GM12878 (cell line): ENCODE results near the gene ANKMY1. TPM values are rescaled to one million over a fixed set of nuclear protein-coding genes. Genes with fewer than 3 reads are reported as not detected.

Experiments used
- ATAC-seq: fragments of 200-7000 bp; cut with Tn5 transposase; 3 replicates; pipeline ENCODE4 v1.9.1; 2020; ENCODE audit warnings: mild to moderate bottlenecking, moderate library complexity
- BruUV-seq: library from RNA; stranded (reverse); fragments of 400-500 nt; replicated peaks from 2 replicates; lab custom pipeline; 2021; lab: Mats Ljungman, UMichigan
- CTCF ChIA-PET: fragments of 300-600 bp; sonication (Branson Sonifier 250); formaldehyde crosslinking; extraction: SDS; loops from one replicate; lab custom pipeline; 2021; ENCODE audit warnings: inconsistent platforms; lab: Yijun Ruan, JAX
- POLR2A ChIA-PET: fragments of 350-600 bp; formaldehyde crosslinking; extraction: SDS; loops from one replicate; lab custom pipeline; 2021; ENCODE audit warnings: inconsistent platforms; lab: Charles Lee
- RAD21 ChIA-PET: fragments of 300-600 bp; sonication (Branson Sonifier 250); formaldehyde crosslinking; loops from one replicate; lab custom pipeline; 2023; ENCODE audit warnings: antibody characterized with exemption; ENCODE audit not compliant: unreplicated experiment; lab: Charles Lee
- SMC1A ChIA-PET: fragments of 300-600 bp; sonication (Branson Sonifier 250); formaldehyde crosslinking; loops from one replicate; lab custom pipeline; 2023; ENCODE audit not compliant: unreplicated experiment, uncharacterized antibody; lab: Charles Lee
- DNase-seq: peaks from one replicate; pipeline ENCODE4 v3.0.0-alpha.2; 2011; ENCODE audit warnings: low read depth, low spot score
- FAIRE-seq: peaks from 3 replicates; lab custom pipeline; 2011; peaks lifted over from hg19 to GRCh38; lab: Jason Lieb, UNC
- H2AFZ ChIP-seq: 2 replicates; pipeline ENCODE4 v1.6.0; 2011; ENCODE audit warnings: low read depth, low read length, control low read depth; ENCODE audit not compliant: control insufficient read depth
- H3K27ac ChIP-seq: 2 replicates; pipeline ENCODE4 v1.5.1; 2011; ENCODE audit warnings: control low read depth; ENCODE audit not compliant: control insufficient read depth, insufficient read depth
- H3K27me3 ChIP-seq, 2 experiments: replicated peaks in 1 of 2; 2 replicates each; pipeline versions ENCODE4 v1.6.0 to v1.6.1; 2011; ENCODE audit warnings: low read length in 1 of 2; ENCODE audit not compliant: control insufficient read depth in 2 of 2, insufficient read depth in 2 of 2
- H3K36me3 ChIP-seq, 2 experiments: 2 replicates each; pipeline ENCODE4 v1.5.1; 2011; ENCODE audit warnings: low read length in 1 of 2; ENCODE audit not compliant: control insufficient read depth in 2 of 2, insufficient read depth in 2 of 2
- H3K4me1 ChIP-seq: 2 replicates; pipeline ENCODE4 v1.6.1; 2011; ENCODE audit warnings: mild to moderate bottlenecking, low read length, moderate library complexity, mixed read lengths; ENCODE audit not compliant: control insufficient read depth, insufficient read depth
- H3K4me2 ChIP-seq: 2 replicates; pipeline ENCODE4 v1.6.0; 2011; ENCODE audit warnings: control low read depth; ENCODE audit not compliant: control insufficient read depth, insufficient read depth
- H3K4me3 ChIP-seq: fragments of 200-600 bp; sonication (generic); 2 replicates; pipeline ENCODE4 v1.5.1; 2016
- H3K79me2 ChIP-seq: 2 replicates; pipeline ENCODE4 v1.6.0; 2011; ENCODE audit warnings: low read length; ENCODE audit not compliant: control insufficient read depth, insufficient read depth
- H3K9ac ChIP-seq: 2 replicates; pipeline ENCODE4 v1.8.0; 2011; ENCODE audit warnings: low read length, control low read depth, mixed read lengths; ENCODE audit not compliant: control insufficient read depth, insufficient read depth
- H3K9me3 ChIP-seq: replicated peaks from 3 replicates; pipeline ENCODE4 v1.5.1; 2011; ENCODE audit warnings: mild to moderate bottlenecking, low read length; ENCODE audit not compliant: control insufficient read depth, insufficient read depth
- H4K20me1 ChIP-seq: 2 replicates; pipeline ENCODE4 v1.6.0; 2011; ENCODE audit not compliant: control insufficient read depth, insufficient read depth
- FOXK2 ChIP-seq: fragments of 450-650 bp; IDR thresholded peaks from 2 replicates; pipeline ENCODE4 v1.6.1; 2017; ENCODE audit warnings: mild to moderate bottlenecking, moderate library complexity
- WGBS: methylation state at CpG from one replicate; pipeline ENCODE4 v1.1.6; 2016; ENCODE audit warnings: low lambda C conversion rate; ENCODE audit not compliant: insufficient replicate concordance, insufficient coverage; ENCODE audit errors: missing lambda C conversion rate; 5-methylcytosine and 5-hydroxymethylcytosine counted together
- in situ Hi-C: fragments of 300-500 bp; cut with MboI; formaldehyde crosslinking; loops from 9 replicates; pipeline ENCODE4 v1.14.3; 2018; ENCODE audit warnings: mixed read lengths
- intact Hi-C: fragments of 100-400 bp; cut with micrococcal nuclease; formaldehyde crosslinking; loops from one replicate; pipeline ENCODE4 v1.14.2; 2022; ENCODE audit not compliant: unreplicated experiment
- microRNA counts: library from miRNA; unstranded; fragments of <30 nt; microRNA quantifications from one replicate; lab custom pipeline; 2016
- microRNA-seq: library from miRNA; unstranded; fragments of <30 nt; microRNA quantifications from one replicate; pipeline ENCODE4, GENCODE V29; 2018
- polyA plus RNA-seq, 11 experiments: library from polyadenylated mRNA; depleted of rRNA in 4 of 11; unstranded in 6 of 11; stranded (reverse) in 5 of 11; fragments of >200 nt; fragmentation: Nextera tagmentation in 4 of 11; fragmentation: Illumina TruSeq in 1 of 11; extraction: Ambion mirVana in 4 of 11; extraction: Trizol in 1 of 11; gene quantifications; 1 replicate in 1 of 11; 2 replicates in 10 of 11; pipeline versions ENCODE4 v1.2.1 to v1.2.3, GENCODE V29; 2011 to 2016; ENCODE audit warnings: inconsistent platforms in 2 of 11, missing spikeins in 2 of 11, low read depth in 1 of 11
- small RNA-seq: library from RNA; depleted of rRNA; stranded (forward); fragments of <200 nt; gene quantifications from one replicate; pipeline ENCODE3, GENCODE V24; 2014
- total RNA-seq, 4 experiments: library from RNA; depleted of rRNA in 3 of 4; stranded (reverse); fragments of >200 nt in 3 of 4; fragmentation: Illumina TruSeq in 1 of 4; extraction: Trizol in 1 of 4; gene quantifications; 2 replicates each; pipeline versions ENCODE4 v1.2.1 to v1.2.3, GENCODE V29; 2013 to 2021

Gene ANKMY1
- total and polyA plus RNA-seq, 10 of the 15 experiments (the other 5 are each of a cell fraction or from before 2014, with no cell fraction given) = 1.1 to 15.3 (median 11.1) TPM

- no peaks in the 10 kb centered on the region for H3K4me1 ChIP-seq
- POLR2A ChIA-PET = no interaction called here
- no peak for FAIRE-seq
- no peak overlapping the region for H3K27ac ChIP-seq
- H3K27me3 ChIP-seq = peaks cover 0 to 4% of the 10 kb centered on the region in 2 experiments; a peak in 3 of 4 replicates
- CTCF ChIA-PET = no interaction called here
- TF ChIP-seq FOXK2 = no peak
- TF ChIP-seq, all 136 proteins: peak for 0
- no TSS peak for BruUV-seq
- in situ Hi-C loops = no loop called here
- intact Hi-C loops = no loop called here
- H2AFZ ChIP-seq = no peak overlapping the region
- ATAC-seq = no peak
- H3K4me2 ChIP-seq = no peak overlapping the region
- H3K9ac ChIP-seq = no peak overlapping the region
- no peak overlapping the region for H3K4me3 ChIP-seq
- no peaks in the 10 kb centered on the region for H3K36me3 ChIP-seq
- H4K20me1 ChIP-seq = no peaks in the 10 kb centered on the region
- RAD21 ChIA-PET = no interaction called here
- H3K9me3 ChIP-seq = no peaks in the 10 kb centered on the region; the same call in 2 of the 3 replicates
- no peak for DNase-seq
- no peaks in the 10 kb centered on the region for H3K79me2 ChIP-seq
- WGBS = 34% methylated on average over 11 of the region's 14 CpGs
- SMC1A ChIA-PET = no interaction called here
Observed at GRCh38 chr2:240429872-240430491, 127.8 kb downstream of the ANKMY1 start.

MicroRNAs within 50 kb of the gene (microRNA counts, 767-probe panel; counts per million panel counts)
- microRNA hsa-miR-149-5p (lab: Ali Mortazavi, UCI) = 2,876 counts per million, percentile 87 among the panel's probes with 10 or more counts

Small RNA genes within 50 kb of the gene (microRNA-seq; reads per million reads assigned to microRNA genes)
- gene MIR149 = 8.5 reads per million, percentile 41 among the genes with 10 or more reads in this experiment

Small RNA genes within 50 kb of the gene (small RNA-seq; reads per million reads assigned to genes)
- 0.62 reads per million, percentile 15 among the genes with 10 or more reads in this experiment for gene MIR149

Other genes starting within 250 kb of the ANKMY1 start
- 0.23 TPM in 1 of 2 replicates, not detected in the other for gene GPC1, start 122.3 kb downstream of the ANKMY1 start, total RNA-seq (2014; rRNA removed)
- gene GPC1, start 122.3 kb downstream of the ANKMY1 start, total RNA-seq (2014; rRNA removed; fragmentation: Illumina TruSeq; extraction: Trizol) = 0.14 TPM in 1 of 2 replicates, not detected in the other
- gene GPC1, start 122.3 kb downstream of the ANKMY1 start, total RNA-seq (2021) = 0.45 and 0.77 TPM in 2 replicates
- 0.07 and 0.26 TPM in 2 replicates for gene GPC1, start 122.3 kb downstream of the ANKMY1 start, polyA plus RNA-seq (2011; rRNA removed)
- 0.09 TPM in 1 of 2 replicates, not detected in the other for gene GPC1, start 122.3 kb downstream of the ANKMY1 start, polyA plus RNA-seq (2014; fragmentation: Illumina TruSeq; extraction: Trizol)
- not detected for gene GPC1, start 122.3 kb downstream of the ANKMY1 start, polyA plus RNA-seq (2014; fragmentation: Nextera tagmentation; extraction: Ambion mirVana)
- 0.06 and 0.22 TPM in 2 replicates for gene GPC1, start 122.3 kb downstream of the ANKMY1 start, polyA plus RNA-seq (2014; rRNA removed)
- under 1 TPM; 0.14 to 0.48 TPM for gene GPC1, start 122.3 kb downstream of the ANKMY1 start, polyA plus RNA-seq (2016; fragmentation: Nextera tagmentation; extraction: Ambion mirVana)
- gene DUSP28, start 2.4 kb upstream of the ANKMY1 start, total RNA-seq (2014; rRNA removed) = 8.2 and 8.6 TPM in 2 replicates
- gene DUSP28, start 2.4 kb upstream of the ANKMY1 start, total RNA-seq (2014; rRNA removed; fragmentation: Illumina TruSeq; extraction: Trizol) = 3.4 and 3.6 TPM in 2 replicates
- 4.8 and 5.2 TPM in 2 replicates for gene DUSP28, start 2.4 kb upstream of the ANKMY1 start, total RNA-seq (2021)
- gene DUSP28, start 2.4 kb upstream of the ANKMY1 start, polyA plus RNA-seq (2011; rRNA removed) = 9.5 and 11.0 TPM in 2 replicates
- gene DUSP28, start 2.4 kb upstream of the ANKMY1 start, polyA plus RNA-seq (2014; fragmentation: Illumina TruSeq; extraction: Trizol) = 4.4 and 4.6 TPM in 2 replicates
- gene DUSP28, start 2.4 kb upstream of the ANKMY1 start, polyA plus RNA-seq (2014; fragmentation: Nextera tagmentation; extraction: Ambion mirVana) = 1 to 10 TPM; 2.5 to 3.0 TPM
- 6.2 and 7.6 TPM in 2 replicates for gene DUSP28, start 2.4 kb upstream of the ANKMY1 start, polyA plus RNA-seq (2014; rRNA removed)
- gene DUSP28, start 2.4 kb upstream of the ANKMY1 start, polyA plus RNA-seq (2016; fragmentation: Nextera tagmentation; extraction: Ambion mirVana) = 10 to 100 TPM; 11.6 to 12.5 TPM
- gene RNPEPL1, start 10.5 kb upstream of the ANKMY1 start, total RNA-seq (2014; rRNA removed) = 18.1 and 21.6 TPM in 2 replicates
- gene RNPEPL1, start 10.5 kb upstream of the ANKMY1 start, total RNA-seq (2014; rRNA removed; fragmentation: Illumina TruSeq; extraction: Trizol) = 5.4 and 6.2 TPM in 2 replicates
- 49.5 and 53.5 TPM in 2 replicates for gene RNPEPL1, start 10.5 kb upstream of the ANKMY1 start, total RNA-seq (2021)
- 2.2 and 5.4 TPM in 2 replicates for gene RNPEPL1, start 10.5 kb upstream of the ANKMY1 start, polyA plus RNA-seq (2011; rRNA removed)
- gene RNPEPL1, start 10.5 kb upstream of the ANKMY1 start, polyA plus RNA-seq (2014; fragmentation: Illumina TruSeq; extraction: Trizol) = 1.1 and 6.7 TPM in 2 replicates
- gene RNPEPL1, start 10.5 kb upstream of the ANKMY1 start, polyA plus RNA-seq (2014; fragmentation: Nextera tagmentation; extraction: Ambion mirVana) = 1 to 10 TPM in 1 of 2 experiments, under 1 TPM in 1; 0.24 to 1.2 TPM
- 32.0 and 42.9 TPM in 2 replicates for gene RNPEPL1, start 10.5 kb upstream of the ANKMY1 start, polyA plus RNA-seq (2014; rRNA removed)
- 1 to 10 TPM; 6.9 to 9.6 TPM for gene RNPEPL1, start 10.5 kb upstream of the ANKMY1 start, polyA plus RNA-seq (2016; fragmentation: Nextera tagmentation; extraction: Ambion mirVana)
- gene CAPN10, start 28.7 kb upstream of the ANKMY1 start, total RNA-seq (2014; rRNA removed) = 26.6 and 32.9 TPM in 2 replicates
- 8.4 and 12.4 TPM in 2 replicates for gene CAPN10, start 28.7 kb upstream of the ANKMY1 start, total RNA-seq (2014; rRNA removed; fragmentation: Illumina TruSeq; extraction: Trizol)
- gene CAPN10, start 28.7 kb upstream of the ANKMY1 start, total RNA-seq (2021) = 31.5 and 40.6 TPM in 2 replicates
- gene CAPN10, start 28.7 kb upstream of the ANKMY1 start, polyA plus RNA-seq (2011; rRNA removed) = 6.0 and 10.3 TPM in 2 replicates
- gene CAPN10, start 28.7 kb upstream of the ANKMY1 start, polyA plus RNA-seq (2014; fragmentation: Illumina TruSeq; extraction: Trizol) = 2.4 and 7.3 TPM in 2 replicates
- gene CAPN10, start 28.7 kb upstream of the ANKMY1 start, polyA plus RNA-seq (2014; fragmentation: Nextera tagmentation; extraction: Ambion mirVana) = 1 to 10 TPM in 1 of 2 experiments, under 1 TPM in 1; 0.37 to 1.6 TPM
- 38.2 and 46.0 TPM in 2 replicates for gene CAPN10, start 28.7 kb upstream of the ANKMY1 start, polyA plus RNA-seq (2014; rRNA removed)
- 10 to 100 TPM; 22.6 to 27.1 TPM for gene CAPN10, start 28.7 kb upstream of the ANKMY1 start, polyA plus RNA-seq (2016; fragmentation: Nextera tagmentation; extraction: Ambion mirVana)
- gene GPR35, start 67.5 kb upstream of the ANKMY1 start, total RNA-seq (2014; rRNA removed) = 0.76 and 1.6 TPM in 2 replicates
- gene GPR35, start 67.5 kb upstream of the ANKMY1 start, total RNA-seq (2014; rRNA removed; fragmentation: Illumina TruSeq; extraction: Trizol) = 0.14 TPM in 1 of 2 replicates, not detected in the other
- gene GPR35, start 67.5 kb upstream of the ANKMY1 start, total RNA-seq (2021) = 0.56 and 1.1 TPM in 2 replicates
- 0.43 and 0.75 TPM in 2 replicates for gene GPR35, start 67.5 kb upstream of the ANKMY1 start, polyA plus RNA-seq (2011; rRNA removed)
- gene GPR35, start 67.5 kb upstream of the ANKMY1 start, polyA plus RNA-seq (2014; fragmentation: Illumina TruSeq; extraction: Trizol) = 0.18 TPM in 1 of 2 replicates, not detected in the other
- gene GPR35, start 67.5 kb upstream of the ANKMY1 start, polyA plus RNA-seq (2014; fragmentation: Nextera tagmentation; extraction: Ambion mirVana) = not detected
- 0.74 and 1.3 TPM in 2 replicates for gene GPR35, start 67.5 kb upstream of the ANKMY1 start, polyA plus RNA-seq (2014; rRNA removed)
- gene GPR35, start 67.5 kb upstream of the ANKMY1 start, polyA plus RNA-seq (2016; fragmentation: Nextera tagmentation; extraction: Ambion mirVana) = under 1 TPM; 0.14 to 0.32 TPM
- not detected in 2 replicates for gene AQP12B, start 124.9 kb upstream of the ANKMY1 start, total RNA-seq (2014; rRNA removed)
- gene AQP12B, start 124.9 kb upstream of the ANKMY1 start, total RNA-seq (2014; rRNA removed; fragmentation: Illumina TruSeq; extraction: Trizol) = not detected in 2 replicates
- not detected in 2 replicates for gene AQP12B, start 124.9 kb upstream of the ANKMY1 start, total RNA-seq (2021)
- not detected in 2 replicates for gene AQP12B, start 124.9 kb upstream of the ANKMY1 start, polyA plus RNA-seq (2011; rRNA removed)
- not detected in 2 replicates for gene AQP12B, start 124.9 kb upstream of the ANKMY1 start, polyA plus RNA-seq (2014; fragmentation: Illumina TruSeq; extraction: Trizol)
- not detected for gene AQP12B, start 124.9 kb upstream of the ANKMY1 start, polyA plus RNA-seq (2014; fragmentation: Nextera tagmentation; extraction: Ambion mirVana)
- gene AQP12B, start 124.9 kb upstream of the ANKMY1 start, polyA plus RNA-seq (2014; rRNA removed) = not detected in 2 replicates
- not detected for gene AQP12B, start 124.9 kb upstream of the ANKMY1 start, polyA plus RNA-seq (2016; fragmentation: Nextera tagmentation; extraction: Ambion mirVana)
- not detected in 2 replicates for gene AQP12A, start 133.9 kb upstream of the ANKMY1 start, total RNA-seq (2014; rRNA removed)
- gene AQP12A, start 133.9 kb upstream of the ANKMY1 start, total RNA-seq (2014; rRNA removed; fragmentation: Illumina TruSeq; extraction: Trizol) = not detected in 2 replicates
- not detected in 2 replicates for gene AQP12A, start 133.9 kb upstream of the ANKMY1 start, total RNA-seq (2021)
- not detected in 2 replicates for gene AQP12A, start 133.9 kb upstream of the ANKMY1 start, polyA plus RNA-seq (2011; rRNA removed)
- gene AQP12A, start 133.9 kb upstream of the ANKMY1 start, polyA plus RNA-seq (2014; fragmentation: Illumina TruSeq; extraction: Trizol) = not detected in 2 replicates
- not detected for gene AQP12A, start 133.9 kb upstream of the ANKMY1 start, polyA plus RNA-seq (2014; fragmentation: Nextera tagmentation; extraction: Ambion mirVana)
- not detected in 2 replicates for gene AQP12A, start 133.9 kb upstream of the ANKMY1 start, polyA plus RNA-seq (2014; rRNA removed)
- gene AQP12A, start 133.9 kb upstream of the ANKMY1 start, polyA plus RNA-seq (2016; fragmentation: Nextera tagmentation; extraction: Ambion mirVana) = not detected